Glutamatergic neuron (in vitro differentiated cells): Measurements from ENCODE around the gene FADS2. TPM values are rescaled to one million over a fixed set of nuclear protein-coding genes. Genes with fewer than 3 reads are reported as not detected.
"Not testable (repeated sequence)": the region's sequence is repeated elsewhere in the genome, so short reads cannot be mapped to it uniquely, and the experiment has no call there.

ENCODE experiments used
- DNase-seq: peaks from one replicate; pipeline ENCODE4 v3.0.0; 2022
- H3K27ac Mint-ChIP-seq: one replicate; pipeline ENCODE4 v1.8.0; 2020; ENCODE audit warnings: mild to moderate bottlenecking, mixed read lengths, inconsistent platforms; ENCODE audit not compliant: unreplicated experiment
- H3K27me3 Mint-ChIP-seq: one replicate; pipeline ENCODE4 v1.8.0; 2020; ENCODE audit warnings: mild to moderate bottlenecking, moderate library complexity, mixed read lengths, inconsistent platforms; ENCODE audit not compliant: unreplicated experiment
- H3K36me3 Mint-ChIP-seq: one replicate; pipeline ENCODE4 v1.8.0; 2020; ENCODE audit warnings: mild to moderate bottlenecking, mixed read lengths, inconsistent platforms; ENCODE audit not compliant: unreplicated experiment
- H3K4me1 Mint-ChIP-seq: one replicate; pipeline ENCODE4 v1.8.0; 2020; ENCODE audit warnings: mild to moderate bottlenecking, low read depth, mixed read lengths, inconsistent platforms; ENCODE audit not compliant: unreplicated experiment
- H3K4me3 Mint-ChIP-seq: one replicate; pipeline ENCODE4 v1.8.0; 2020; ENCODE audit warnings: mild to moderate bottlenecking, mixed read lengths, inconsistent platforms; ENCODE audit not compliant: unreplicated experiment
- H3K9me3 Mint-ChIP-seq: one replicate; pipeline ENCODE4 v1.8.0; 2020; ENCODE audit warnings: mild to moderate bottlenecking, moderate library complexity, mixed read lengths, inconsistent platforms; ENCODE audit not compliant: unreplicated experiment
- CTCF ChIP-seq: fragments of 200-600 bp; sonication (generic); IDR thresholded peaks from one replicate; pipeline ENCODE4 v1.5.0; 2021; ENCODE audit not compliant: partially characterized antibody, unreplicated experiment
- total RNA-seq: library from RNA; stranded (reverse); fragmentation: NEBNext Ultra II Directional; extraction: Animal tissue kit (Norgen Biotek cat#: 25700); gene quantifications from one replicate; pipeline ENCODE4 v1.2.1, GENCODE V29; 2021; ENCODE audit not compliant: unreplicated experiment

The FADS2 gene
- total RNA-seq, 1 donor from 2014 or later = 701 TPM

GRCh38 chr11:61875698-61876097 lies 47.6 kb downstream of the FADS2 start:
- peaks cover 2% of the 10 kb centered on the region for H3K9me3 Mint-ChIP-seq
- DNase-seq = no peak
- no peak overlapping the region for H3K4me3 Mint-ChIP-seq
- no peak overlapping the region for H3K27ac Mint-ChIP-seq
- H3K27me3 Mint-ChIP-seq = peaks cover 4% of the 10 kb centered on the region
- H3K36me3 Mint-ChIP-seq = no peaks in the 10 kb centered on the region
- no peak for TF ChIP-seq CTCF
- H3K4me1 Mint-ChIP-seq = peaks cover 5% of the 10 kb centered on the region

- H3K4me3 Mint-ChIP-seq = no peak overlapping the region
- DNase-seq = no peak
- H3K36me3 Mint-ChIP-seq = no peaks in the 10 kb centered on the region
- peaks cover 5% of the 10 kb centered on the region for H3K27me3 Mint-ChIP-seq
- TF ChIP-seq CTCF = no peak
- peaks cover 2% of the 10 kb centered on the region for H3K9me3 Mint-ChIP-seq
- peaks cover 7% of the 10 kb centered on the region for H3K4me1 Mint-ChIP-seq
- H3K27ac Mint-ChIP-seq = no peak overlapping the region
Measured at GRCh38 chr11:61879152-61879551, 51.1 kb downstream of the FADS2 start.

GRCh38 chr11:61880031-61880430 lies 51.9 kb downstream of the FADS2 start:
- Mint-ChIP-seq H3K9me3 (peaks cover 2% of the 10 kb centered on the region), H3K4me3 (no peak overlapping the region), H3K4me1 (peaks cover 7% of the 10 kb centered on the region), H3K27ac (no peak overlapping the region), H3K36me3 (no peaks in the 10 kb centered on the region), H3K27me3 (peaks cover 6% of the 10 kb centered on the region)
- TF ChIP-seq CTCF = no peak
- DNase-seq = no peak

GRCh38 chr11:61880454-61880853 lies 52.4 kb downstream of the FADS2 start:
- no peak overlapping the region for H3K4me3 Mint-ChIP-seq
- peaks cover 2% of the 10 kb centered on the region for H3K9me3 Mint-ChIP-seq
- no peaks in the 10 kb centered on the region for H3K36me3 Mint-ChIP-seq
- peaks cover 6% of the 10 kb centered on the region for H3K27me3 Mint-ChIP-seq
- no peak for DNase-seq
- H3K4me1 Mint-ChIP-seq = peaks cover 7% of the 10 kb centered on the region
- no peak overlapping the region for H3K27ac Mint-ChIP-seq
- TF ChIP-seq CTCF = no peak

GRCh38 chr11:61881397-61881796 lies 53.3 kb downstream of the FADS2 start:
- TF ChIP-seq CTCF = no peak
- peaks cover 2% of the 10 kb centered on the region for H3K9me3 Mint-ChIP-seq
- peaks cover 6% of the 10 kb centered on the region for H3K27me3 Mint-ChIP-seq
- H3K27ac Mint-ChIP-seq = no peak overlapping the region
- H3K4me1 Mint-ChIP-seq = peaks cover 7% of the 10 kb centered on the region
- no peaks in the 10 kb centered on the region for H3K36me3 Mint-ChIP-seq
- no peak for DNase-seq
- no peak overlapping the region for H3K4me3 Mint-ChIP-seq

- H3K36me3 Mint-ChIP-seq, H3K27ac Mint-ChIP-seq, DNase-seq: not testable (repeated sequence)
Measured at GRCh38 chr11:61882267-61882666, 54.2 kb downstream of the FADS2 start.

More at GRCh38 chr11:61882267-61882666, 54.2 kb downstream of the FADS2 start:
- not testable (repeated sequence) for H3K4me3 Mint-ChIP-seq, H3K27me3 Mint-ChIP-seq, H3K9me3 Mint-ChIP-seq, H3K4me1 Mint-ChIP-seq
